ENCODE measurements around the gene CACNA1B. TPM values are rescaled to one million over a fixed set of nuclear protein-coding genes. Genes with fewer than 3 reads are reported as not detected.

CACNA1B gene
- total and polyA plus RNA-seq, 8 donors, result 0.15 to 0.34 (median 0.29) TPM; not detected in 1

GRCh38 chr9:137953683-137954438 is 76.3 kb downstream of the CACNA1B start:
- Histone ChIP-seq H3K9me3 (no peaks in the 10 kb centered on the region), H3K27me3 (peaks cover 0 to 32% of the 10 kb centered on the region in 2 donors), H3K36me3 (no peaks in the 10 kb centered on the region), H3K4me3 (no peak overlapping the region), H3K27ac (no peak overlapping the region), H3K4me1 (no peaks in the 10 kb centered on the region)
- no peak for TF ChIP-seq CTCF (IDR thresholded peaks at IDR 0.05)
- ATAC-seq (no peak), DNase-seq (no peak)
- intact Hi-C loops (cut with DNase I), result no loop called here

GRCh38 chr9:137955224-137955570 is 77.6 kb downstream of the CACNA1B start:
- ATAC-seq, result no peak
- TF ChIP-seq CTCF (IDR thresholded peaks at IDR 0.05), result no peak
- no peak for DNase-seq
- Histone ChIP-seq H3K4me1 (no peaks in the 10 kb centered on the region), H3K27ac (no peak overlapping the region), H3K36me3 (no peaks in the 10 kb centered on the region), H3K27me3 (peaks cover 0 to 32% of the 10 kb centered on the region in 2 donors), H3K9me3 (no peaks in the 10 kb centered on the region), H3K4me3 (no peak overlapping the region)
- intact Hi-C loops (cut with DNase I), result no loop called here

GRCh38 chr9:137955586-137955985 is 78.0 kb downstream of the CACNA1B start:
- intact Hi-C loops (cut with DNase I), result no loop called here
- H3K4me1 ChIP-seq, result no peaks in the 10 kb centered on the region
- H3K36me3 ChIP-seq, result no peaks in the 10 kb centered on the region
- ATAC-seq (no peak), DNase-seq (no peak)
- H3K27me3 ChIP-seq, result peaks cover 0 to 31% of the 10 kb centered on the region in 2 donors
- no peaks in the 10 kb centered on the region for H3K9me3 ChIP-seq
- H3K4me3 ChIP-seq, result no peak overlapping the region
- no peak for TF ChIP-seq CTCF (IDR thresholded peaks at IDR 0.05)
- no peak overlapping the region for H3K27ac ChIP-seq

- H3K4me3 ChIP-seq, result no peak overlapping the region
- H3K9me3 ChIP-seq, result no peaks in the 10 kb centered on the region
- no peaks in the 10 kb centered on the region for H3K36me3 ChIP-seq
- no peaks in the 10 kb centered on the region for H3K4me1 ChIP-seq
- TF ChIP-seq CTCF (IDR thresholded peaks at IDR 0.05), result no peak
- intact Hi-C loops (cut with DNase I), result no loop called here
- H3K27me3 ChIP-seq, result peaks cover 0 to 27% of the 10 kb centered on the region in 2 donors
- H3K27ac ChIP-seq, result no peak overlapping the region
- ATAC-seq, result no peak
- DNase-seq, result no peak
Observed at GRCh38 chr9:137956039-137956438, 78.5 kb downstream of the CACNA1B start.

GRCh38 chr9:137956688-137957385 is 79.3 kb downstream of the CACNA1B start:
- ATAC-seq, result peak; percentile 14
- Histone ChIP-seq H3K27ac (no peak overlapping the region), H3K4me3 (no peak overlapping the region), H3K27me3 (peaks cover 0 to 19% of the 10 kb centered on the region in 2 donors), H3K4me1 (no peaks in the 10 kb centered on the region), H3K36me3 (no peaks in the 10 kb centered on the region), H3K9me3 (no peaks in the 10 kb centered on the region)
- intact Hi-C loops (cut with DNase I), result no loop called here
- TF ChIP-seq CTCF (IDR thresholded peaks at IDR 0.05), result no peak
- no peak for DNase-seq

Data from left lung (tissue), 10 donors.